ENCODE measurements around the gene LMTK3.
"Not testable (repeated sequence)": the region's sequence is repeated elsewhere in the genome, so short reads cannot be mapped to it uniquely, and the experiment has no call there.

The LMTK3 gene

DNA sequence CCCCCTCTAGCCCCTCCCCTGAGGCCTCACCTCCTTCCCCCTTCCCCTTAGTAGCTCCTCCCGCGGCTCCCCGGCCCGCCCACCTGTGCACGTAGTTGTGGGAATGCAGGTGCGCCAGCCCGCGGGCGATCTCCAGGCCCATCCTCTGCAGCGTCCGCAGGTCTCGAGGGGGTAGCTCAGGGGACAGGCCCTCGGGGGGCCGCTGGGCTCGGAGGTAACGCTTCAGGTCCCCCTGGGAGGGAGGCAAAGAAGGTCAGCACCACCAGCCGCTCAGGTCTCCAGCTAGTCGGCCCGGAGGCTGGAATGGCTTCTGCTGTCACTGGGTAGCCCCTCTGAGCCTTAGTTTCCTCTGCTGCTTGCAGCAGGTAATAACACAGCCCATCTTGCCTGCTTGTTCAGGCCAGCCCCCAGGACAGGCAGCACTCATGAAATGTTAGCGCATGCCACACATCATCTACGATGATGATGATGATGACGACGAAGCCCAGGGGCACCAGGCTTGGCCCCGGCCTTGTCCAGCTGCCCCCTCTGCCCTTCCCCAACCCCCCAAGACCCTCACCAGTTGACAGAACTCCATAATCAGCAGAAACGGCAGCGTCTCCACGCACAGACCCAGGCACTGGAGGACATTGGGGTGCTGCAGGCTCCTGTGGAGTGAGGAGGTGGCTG is 9.2 kb downstream of the LMTK3 start:
- peak; percentile 68 for DNase-seq

DNA sequence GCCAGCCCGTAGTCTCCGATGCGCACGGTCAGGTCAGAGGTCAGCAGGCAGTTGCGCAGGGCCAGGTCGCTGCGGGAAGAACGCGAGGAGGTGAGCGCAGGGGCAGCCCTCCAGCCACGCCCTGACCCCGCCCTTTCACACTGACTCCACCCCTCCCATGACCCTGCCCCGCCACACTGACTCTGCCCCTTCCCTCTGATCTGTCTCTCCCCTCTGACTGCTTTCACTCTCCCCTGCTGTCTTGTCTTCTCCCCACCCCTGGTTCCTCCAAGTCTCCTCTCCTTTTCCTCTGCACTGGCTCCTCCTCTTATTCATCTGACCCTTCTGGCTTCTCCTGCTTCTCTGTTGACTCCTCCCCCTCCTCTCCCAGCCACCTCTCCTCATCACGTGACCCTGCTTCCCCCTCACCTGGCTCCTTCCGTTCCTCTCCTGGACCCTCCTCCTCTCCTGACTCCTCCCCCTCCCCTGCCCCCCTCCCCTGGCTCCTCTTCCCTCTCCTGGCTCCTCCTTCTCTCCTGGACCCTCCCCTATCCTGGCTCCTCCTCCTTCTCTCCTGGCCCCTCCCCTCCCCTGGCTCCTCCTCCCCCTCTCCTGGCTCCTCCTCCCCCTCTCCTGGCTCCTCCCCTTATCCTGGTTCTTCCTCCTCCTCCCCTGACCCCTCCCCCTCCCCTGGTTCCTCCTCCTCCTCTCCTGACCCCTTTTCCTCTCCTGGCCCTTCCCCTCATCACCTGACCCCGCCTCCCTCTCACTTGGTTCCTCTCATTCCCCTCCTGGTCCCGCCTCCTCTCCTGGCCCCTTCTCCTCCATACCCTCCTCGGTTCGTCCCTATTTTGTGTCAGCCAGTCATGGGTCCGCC is 9.9 kb downstream of the LMTK3 start:
- peak; percentile 39 for DNase-seq

- DNase-seq: no peak
Observed at GRCh38 chr19:48500830-48501493, 10.7 kb downstream of the LMTK3 start.

DNA sequence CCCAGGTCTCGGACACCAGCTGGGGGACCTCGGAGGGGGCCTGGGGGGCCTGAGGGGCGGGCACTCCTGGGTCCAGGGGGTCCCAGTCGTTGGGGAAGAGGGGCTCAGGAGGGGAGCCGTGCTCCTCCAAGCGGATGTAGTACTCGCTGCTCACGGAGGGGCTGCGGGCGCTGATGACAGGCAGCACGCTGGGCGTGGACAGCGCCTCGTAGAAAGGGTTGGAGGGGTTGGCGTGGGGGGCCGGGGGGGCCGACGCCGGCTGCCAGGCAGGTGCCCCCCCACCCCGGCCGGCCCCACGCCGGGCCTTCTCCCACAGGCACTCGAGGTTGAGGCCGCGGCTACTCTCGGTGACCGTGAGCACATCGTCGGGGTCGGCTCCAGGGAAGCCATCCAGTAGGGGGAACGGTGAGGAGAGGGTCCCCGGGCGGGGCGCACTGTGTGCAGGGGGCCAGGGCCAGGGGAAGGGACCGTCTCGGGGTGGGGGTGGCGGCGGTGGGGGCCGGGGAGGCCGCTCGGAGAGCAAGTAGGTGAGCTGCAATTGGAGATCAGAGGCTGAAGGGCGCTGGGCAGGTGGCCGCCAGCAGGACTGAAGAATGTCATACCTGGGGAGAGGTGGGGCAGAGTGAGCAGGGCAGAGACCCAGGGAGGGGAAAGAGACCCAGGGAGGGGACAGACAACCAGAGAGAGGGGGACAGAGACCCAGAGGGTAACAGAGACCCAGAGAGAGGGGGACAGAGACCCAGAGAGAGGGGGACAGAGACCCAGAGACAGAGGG is 12.1 kb downstream of the LMTK3 start:
- DNase-seq: no peak

GRCh38 chr19:48498595-48499311 is 12.9 kb downstream of the LMTK3 start:
- no peak for DNase-seq

DNA sequence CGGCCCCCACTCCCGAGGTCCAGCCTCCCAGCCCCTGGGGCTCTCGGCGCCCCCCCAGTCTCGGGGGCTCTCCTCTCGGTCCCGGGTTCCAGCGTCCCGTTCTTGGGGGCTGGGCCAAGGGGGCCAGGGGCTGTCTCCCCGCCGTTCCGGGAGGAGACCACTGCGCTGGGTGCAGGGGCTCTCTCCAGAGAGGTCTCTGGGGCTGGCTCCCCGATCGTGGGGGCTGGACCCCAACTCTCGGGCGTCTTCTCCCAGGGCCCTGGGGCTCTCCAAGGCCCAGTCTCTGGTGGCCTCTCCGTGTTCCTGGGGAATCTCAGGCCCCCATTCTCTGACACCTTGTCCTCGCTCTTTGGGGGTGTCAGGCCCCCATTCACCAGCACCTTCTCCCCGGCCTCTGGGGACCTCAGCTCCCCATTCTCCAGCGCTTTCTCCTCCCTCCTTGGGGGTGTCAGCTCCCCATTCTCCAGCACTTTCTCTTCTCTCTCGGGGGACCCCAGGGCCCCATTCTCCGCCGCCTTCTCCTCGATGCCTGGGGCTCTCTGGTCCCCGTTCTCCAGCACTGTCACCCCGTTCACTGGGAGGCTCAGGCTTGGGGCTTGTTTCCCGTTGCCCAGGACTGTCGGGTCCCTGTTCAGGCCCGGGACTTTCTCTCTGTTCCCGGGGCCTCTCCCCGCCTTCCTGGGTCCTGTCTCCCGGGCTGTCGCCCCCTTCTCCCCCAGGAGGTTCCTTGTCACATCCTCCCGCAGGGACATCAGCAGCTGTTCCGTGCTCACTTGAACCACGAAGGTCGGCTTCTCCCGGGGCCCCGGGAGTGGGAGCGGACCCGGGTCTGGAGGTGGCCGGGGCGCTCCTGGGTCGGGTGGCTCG is 13.7 kb downstream of the LMTK3 start:
- DNase-seq: no peak

GRCh38 chr19:48496959-48497727 is 14.5 kb downstream of the LMTK3 start:
- DNase-seq: no peak

DNA sequence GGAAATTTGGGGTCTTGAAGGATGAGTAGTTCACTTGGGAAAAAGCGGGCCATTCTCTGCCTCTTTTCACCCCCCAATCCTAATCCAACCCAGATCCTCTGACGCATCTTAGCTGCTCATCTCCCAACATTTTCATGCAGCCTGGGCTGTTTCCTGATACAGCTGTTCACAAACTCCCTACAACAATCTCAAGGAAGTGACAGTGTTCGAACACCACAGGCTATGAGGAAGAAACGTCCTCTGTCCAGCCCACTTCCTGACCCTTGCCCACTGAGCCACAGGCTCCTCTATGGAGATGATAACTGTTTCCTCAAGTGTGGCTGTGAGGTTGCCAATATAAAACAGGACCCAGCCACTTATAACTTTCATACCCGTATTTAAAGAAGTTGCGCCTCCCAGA is 16.2 kb downstream of the LMTK3 start:
- no peak for DNase-seq

DNA sequence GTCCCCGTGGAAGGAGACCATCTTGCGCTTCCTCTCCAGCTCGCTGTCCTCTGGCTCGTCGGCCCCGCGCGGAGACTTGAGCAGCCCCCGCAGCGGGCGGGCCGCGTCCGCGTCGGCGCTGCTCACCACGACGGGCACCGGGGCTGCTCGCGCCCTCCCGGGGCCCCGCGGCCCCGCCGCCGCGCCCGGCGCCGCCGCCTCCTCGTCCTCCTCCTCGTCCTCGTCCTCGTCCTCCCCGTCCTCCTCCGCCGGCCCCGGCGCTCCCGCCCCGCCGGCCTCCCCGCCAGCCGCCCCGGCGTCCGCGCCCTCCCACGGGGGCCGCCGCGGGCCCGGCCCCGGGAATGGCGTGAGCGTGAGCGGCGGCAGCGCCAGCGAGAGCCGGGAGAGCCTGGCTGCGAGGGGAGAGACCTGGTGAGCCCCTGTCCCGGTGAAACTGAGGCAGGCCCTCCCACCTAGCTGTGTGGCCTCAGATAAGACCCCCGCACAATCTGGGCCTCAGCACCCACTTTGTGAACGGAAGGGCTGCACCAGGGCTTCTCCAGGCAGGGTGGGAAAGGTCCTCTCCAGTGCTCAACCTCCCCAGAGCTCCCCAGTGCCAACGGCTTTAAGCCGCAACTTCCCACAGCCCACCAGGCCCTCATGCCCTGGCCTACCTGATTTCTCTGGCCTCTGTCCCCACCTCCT is 17.8 kb downstream of the LMTK3 start:
- DNase-seq: no peak

- DNase-seq: peak; percentile 73
Observed at GRCh38 chr19:48492925-48493717, 18.5 kb downstream of the LMTK3 start.

- no peak for DNase-seq
Observed at GRCh38 chr19:48491793-48492123, 19.9 kb downstream of the LMTK3 start.

- peak; percentile 54 for DNase-seq
Observed at GRCh38 chr19:48490981-48491792, 20.4 kb downstream of the LMTK3 start.

- peak; percentile 70 for DNase-seq
Observed at GRCh38 chr19:48489608-48490216, 21.9 kb downstream of the LMTK3 start.

- DNase-seq: not testable (repeated sequence)
Observed at GRCh38 chr19:48488478-48488877, 23.2 kb downstream of the LMTK3 start.

DNA sequence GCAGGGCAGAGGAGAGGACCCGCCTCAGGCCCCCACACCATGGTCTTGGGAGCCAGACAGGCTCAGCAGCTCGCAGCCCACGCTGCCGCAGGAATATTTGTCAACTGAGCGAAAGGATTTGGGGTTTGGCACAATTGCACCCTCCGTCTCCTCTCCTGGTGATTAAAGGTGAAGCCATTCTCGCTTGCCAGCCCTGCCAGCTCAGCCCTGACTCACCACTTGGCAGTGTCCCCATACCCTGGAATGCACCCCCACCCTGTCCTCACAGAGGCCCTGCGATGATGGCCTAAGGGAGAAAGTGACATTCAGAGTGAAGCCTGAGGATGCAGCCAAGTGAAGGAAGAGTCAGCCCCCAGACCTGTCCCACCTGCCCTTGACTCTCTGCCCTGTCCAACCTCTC is 23.7 kb downstream of the LMTK3 start:
- no peak for DNase-seq

DNA sequence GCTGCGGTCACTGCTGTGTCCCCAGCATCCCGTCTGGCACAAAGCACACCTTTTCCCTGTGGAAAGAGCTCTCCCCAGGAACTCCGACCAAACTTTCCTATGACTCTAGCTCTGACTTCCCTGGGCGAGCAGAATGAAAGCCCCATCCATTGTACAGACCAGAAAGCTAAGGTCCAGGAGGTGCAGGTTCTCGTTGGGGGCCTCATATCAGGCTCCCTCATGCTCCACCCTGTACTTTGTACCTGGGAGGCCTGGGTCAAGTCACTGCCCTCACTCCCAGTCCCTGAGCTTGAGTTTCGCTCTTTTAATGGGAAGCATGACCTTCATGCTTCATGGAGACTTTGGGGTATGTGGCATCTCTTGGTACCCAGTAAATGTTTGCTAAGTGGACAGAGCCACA is 24.1 kb downstream of the LMTK3 start:
- DNase-seq: no peak

- DNase-seq: not testable (repeated sequence)
Observed at GRCh38 chr19:48486706-48487105, 24.9 kb downstream of the LMTK3 start.
